ENCODE results near the gene HMX3. TPM values are rescaled to one million over a fixed set of nuclear protein-coding genes. Genes with fewer than 3 reads are reported as not detected.
A peak's percentile ranks its signal among the peaks of the same experiment; 100 is the strongest.

The HMX3 gene
- total and polyA plus RNA-seq, 2 of the 13 experiments (the other 11 are each of a cell fraction or from before 2014, with no cell fraction given): not detected

GRCh38 chr10:123139521-123140163, 3.9 kb downstream of the HMX3 start (continued):
- 0 out of 2 replicates have a peak, but pooled peaks have one; percentile 42 for TF ChIP-seq HMGXB3 (CRISPR knock-in tag; IDR thresholded peaks at IDR 0.05; ENCODE audit: borderline replicate concordance)
- peak; percentile 67; the same call in 1 of the 2 replicates for TF ChIP-seq ZNF331 (CRISPR knock-in tag; IDR thresholded peaks at IDR 0.05)
- 0 out of 2 replicates have a peak, but pooled peaks have one; percentile 63 for TF ChIP-seq ZNF441 (CRISPR knock-in tag; IDR thresholded peaks at IDR 0.05; ENCODE audit: borderline replicate concordance)
- TF ChIP-seq ISL2 (CRISPR knock-in tag; IDR thresholded peaks at IDR 0.05): peak; percentile 72; the same call in 1 of the 2 replicates
- TF ChIP-seq MEIS2 (CRISPR knock-in tag; IDR thresholded peaks at IDR 0.05): 0 out of 2 replicates have a peak, but pooled peaks have one; percentile 66
- peak; percentile 85 for TF ChIP-seq CBX2 (IDR thresholded peaks at IDR 0.05; ENCODE audit: low read depth, low read length)
- peak; percentile 81; the same call in 1 of the 2 replicates for TF ChIP-seq CBX2 (CRISPR knock-in tag; IDR thresholded peaks at IDR 0.05; ENCODE audit: low read depth)
- TF ChIP-seq ZBTB7B (CRISPR knock-in tag; IDR thresholded peaks at IDR 0.05): peak; percentile 48; the same call in 1 of the 2 replicates
- TF ChIP-seq FOXA3 (CRISPR knock-in tag; IDR thresholded peaks at IDR 0.05): peak; percentile 63
- TF ChIP-seq CEBPG (CRISPR knock-in tag; IDR thresholded peaks at IDR 0.05): peak; percentile 89
- TF ChIP-seq MYPOP (CRISPR knock-in tag; IDR thresholded peaks at IDR 0.05): peak; percentile 98
- peak; percentile 100 for TF ChIP-seq ZNF800 (CRISPR knock-in tag; IDR thresholded peaks at IDR 0.05)
- TF ChIP-seq CSRNP1 (CRISPR knock-in tag; IDR thresholded peaks at IDR 0.05): peak; percentile 79; the same call in 1 of the 2 replicates
- peak; percentile 54; the same call in 1 of the 2 replicates for TF ChIP-seq DRAP1 (CRISPR knock-in tag; IDR thresholded peaks at IDR 0.05)
- peak; percentile 9; the same call in 1 of the 2 replicates for TF ChIP-seq ZSCAN21 (CRISPR knock-in tag; IDR thresholded peaks at IDR 0.05; ENCODE audit: borderline replicate concordance)
- TF ChIP-seq ZSCAN25 (CRISPR knock-in tag; IDR thresholded peaks at IDR 0.05): peak; percentile 34; the same call in 1 of the 2 replicates
- TF ChIP-seq ZBTB26 (CRISPR knock-in tag; IDR thresholded peaks at IDR 0.05; ENCODE audit: borderline replicate concordance): peak; percentile 31; the same call in 1 of the 2 replicates
- no peak for TF ChIP-seq ZNF816 (CRISPR knock-in tag; IDR thresholded peaks at IDR 0.05; ENCODE audit: borderline replicate concordance)
